H1 (cell line): ENCODE measurements around the gene SMIM20. TPM values are rescaled to one million over a fixed set of nuclear protein-coding genes. Genes with fewer than 3 reads are reported as not detected.

ENCODE experiments used
- CTCF ChIA-PET: fragments of 300-600 bp; sonication (Branson Sonifier 250); formaldehyde crosslinking; loops from one replicate; lab custom pipeline; 2021; ENCODE audit not compliant: partially characterized antibody; lab: Charles Lee
- POLR2A ChIA-PET: fragments of 300-600 bp; sonication (Branson Sonifier 250); formaldehyde crosslinking; loops from one replicate; lab custom pipeline; 2021; ENCODE audit warnings: inconsistent platforms; ENCODE audit not compliant: partially characterized antibody; lab: Charles Lee
- DNase-seq, 2 experiments: peaks; one replicate each; pipeline versions ENCODE4 v3.0.0 to v3.0.0-alpha.2; 2010 to 2022; ENCODE audit warnings: low spot score in 2 of 2, low read depth in 1 of 2, mixed read lengths in 1 of 2
- FAIRE-seq: peaks from 2 replicates; lab custom pipeline; 2011; peaks lifted over from hg19 to GRCh38; lab: Jason Lieb, UNC
- H2AFZ ChIP-seq: 2 replicates; pipeline ENCODE4 v1.8.1; 2012; ENCODE audit warnings: low read length, inconsistent platforms
- H2AK5ac ChIP-seq: 2 replicates; pipeline ENCODE4 v1.6.1; 2013; ENCODE audit warnings: low read depth, low read length
- H2BK120ac ChIP-seq: replicated peaks from 2 replicates; pipeline ENCODE3; 2013; ENCODE audit warnings: low read depth, low read length, inconsistent platforms
- H2BK12ac ChIP-seq: 2 replicates; pipeline ENCODE4 v1.6.1; 2013; ENCODE audit warnings: low read depth, low read length
- H2BK15ac ChIP-seq: 2 replicates; pipeline ENCODE4 v1.6.1; 2013; ENCODE audit warnings: low read length
- H2BK20ac ChIP-seq: 2 replicates; pipeline ENCODE4 v1.6.1; 2013; ENCODE audit warnings: low read length
- H2BK5ac ChIP-seq: 2 replicates; pipeline ENCODE4 v1.6.1; 2013; ENCODE audit warnings: low read depth, low read length
- H3K14ac ChIP-seq: 2 replicates; pipeline ENCODE4 v1.6.1; 2013; ENCODE audit warnings: inconsistent platforms; ENCODE audit not compliant: insufficient read length
- H3K18ac ChIP-seq: 2 replicates; pipeline ENCODE4 v1.6.1; 2013; ENCODE audit warnings: low read length; ENCODE audit errors: extremely low read depth
- H3K23ac ChIP-seq: 2 replicates; pipeline ENCODE4 v1.6.1; 2013; ENCODE audit warnings: inconsistent platforms; ENCODE audit not compliant: insufficient read length
- H3K23me2 ChIP-seq: 2 replicates; pipeline ENCODE4 v1.6.1; 2013; ENCODE audit warnings: low read depth, low read length
- H3K27ac ChIP-seq: 2 replicates; pipeline ENCODE4 v1.6.1; 2011; ENCODE audit warnings: low read depth, low read length, inconsistent platforms
- H3K27me3 ChIP-seq, 4 experiments: replicated peaks in 1 of 4; 1 replicate in 1 of 4; 2 replicates in 3 of 4; pipeline versions ENCODE4 v1.6.1 to v1.8.1; 2011 to 2013; ENCODE audit warnings: low read length in 3 of 4, mild to moderate bottlenecking in 3 of 4, inconsistent platforms in 2 of 4, mixed read lengths in 2 of 4, moderate library complexity in 1 of 4; ENCODE audit not compliant: control insufficient read depth in 3 of 4, insufficient read depth in 3 of 4; ENCODE audit errors: extremely low read depth in 1 of 4
- H3K36me3 ChIP-seq, 4 experiments: 2 replicates each; pipeline versions ENCODE4 v1.6.1 to v1.8.1; 2011 to 2013; ENCODE audit warnings: mild to moderate bottlenecking in 4 of 4, low read length in 3 of 4, moderate library complexity in 2 of 4, control low read depth in 1 of 4, inconsistent platforms in 1 of 4; ENCODE audit not compliant: insufficient read depth in 4 of 4, control insufficient read depth in 2 of 4
- H3K4ac ChIP-seq: replicated peaks from 2 replicates; pipeline ENCODE3; 2013; ENCODE audit warnings: low read length, low read depth, mixed read lengths, inconsistent platforms; ENCODE audit not compliant: insufficient read length
- H3K4me1 ChIP-seq, 4 experiments: replicated peaks in 1 of 4; 1 replicate in 1 of 4; 2 replicates in 3 of 4; pipeline versions ENCODE4 v1.6.1 to v1.8.1; 2011 to 2013; ENCODE audit warnings: low read length in 3 of 4, inconsistent platforms in 2 of 4, mixed read lengths in 1 of 4; ENCODE audit not compliant: insufficient read depth in 4 of 4, control insufficient read depth in 3 of 4
- H3K4me2 ChIP-seq, 2 experiments: 2 replicates each; pipeline versions ENCODE4 v1.6.1 to v1.8.1; 2011 to 2013; ENCODE audit warnings: low read depth in 2 of 2, low read length in 2 of 2, control low read depth in 1 of 2, inconsistent platforms in 1 of 2, mild to moderate bottlenecking in 1 of 2; ENCODE audit not compliant: insufficient read depth in 1 of 2
- H3K4me3 ChIP-seq, 4 experiments: fragments of 200-600, 300-600 bp in 1 of 4; sonication (generic), shearing (Covaris generic), sonication (Bioruptor Twin) in 1 of 4; 2 replicates each; pipeline versions ENCODE4 v1.5.1 to v1.8.1; 2011 to 2016; ENCODE audit warnings: low read length in 4 of 4, low read depth in 3 of 4, control low read depth in 2 of 4, inconsistent platforms in 2 of 4, mild to moderate bottlenecking in 2 of 4, mixed read lengths in 1 of 4, moderate library complexity in 1 of 4; ENCODE audit not compliant: insufficient read depth in 2 of 4; ENCODE audit errors: extremely low read depth in 1 of 4
- H3K56ac ChIP-seq: replicated peaks from 2 replicates; pipeline ENCODE3; 2013; ENCODE audit warnings: low read depth, mild to moderate bottlenecking, mixed read lengths, low read length, inconsistent platforms; ENCODE audit not compliant: insufficient read length
- H3K79me1 ChIP-seq: 2 replicates; pipeline ENCODE4 v1.6.1; 2013; ENCODE audit warnings: low read depth, low read length, control low read depth
- H3K79me2 ChIP-seq, 2 experiments: 2 replicates each; pipeline versions ENCODE4 v1.6.1 to v1.8.1; 2012 to 2013; ENCODE audit warnings: low read length in 2 of 2, mild to moderate bottlenecking in 2 of 2, inconsistent platforms in 1 of 2; ENCODE audit not compliant: insufficient read depth in 2 of 2, control insufficient read depth in 1 of 2
- H3K9ac ChIP-seq, 4 experiments: replicated peaks in 1 of 4; 1 replicate in 1 of 4; 2 replicates in 3 of 4; pipeline versions ENCODE4 v1.6.1 to v1.8.1; 2011 to 2013; ENCODE audit warnings: low read depth in 3 of 4, low read length in 3 of 4, control low read depth in 2 of 4, mild to moderate bottlenecking in 2 of 4, moderate library complexity in 2 of 4, inconsistent platforms in 1 of 4; ENCODE audit errors: extremely low read depth in 1 of 4
- H3K9me3 ChIP-seq, 2 experiments: 2 replicates each; pipeline versions ENCODE4 v1.6.1 to v1.8.1; 2012 to 2013; ENCODE audit warnings: mild to moderate bottlenecking in 2 of 2, moderate library complexity in 2 of 2, control low read depth in 1 of 2, inconsistent platforms in 1 of 2, low read depth in 1 of 2, low read length in 1 of 2, mixed read lengths in 1 of 2; ENCODE audit not compliant: insufficient read depth in 2 of 2
- H4K20me1 ChIP-seq, 2 experiments: replicated peaks in 1 of 2; 2 replicates each; pipeline versions ENCODE3 to v1.8.1; 2011 to 2013; ENCODE audit warnings: inconsistent platforms in 2 of 2, low read length in 2 of 2, mild to moderate bottlenecking in 1 of 2; ENCODE audit not compliant: insufficient read depth in 2 of 2, control insufficient read depth in 1 of 2
- H4K5ac ChIP-seq: 2 replicates; pipeline ENCODE4 v1.6.1; 2013; ENCODE audit warnings: low read length, low read depth, mixed read lengths, inconsistent platforms; ENCODE audit not compliant: insufficient read length
- H4K8ac ChIP-seq: 2 replicates; pipeline ENCODE4 v1.8.0; 2013; ENCODE audit warnings: mild to moderate bottlenecking, moderate library complexity, low read length, inconsistent platforms; ENCODE audit not compliant: insufficient read depth; ENCODE audit errors: extremely low read depth
- H4K91ac ChIP-seq: replicated peaks from 2 replicates; pipeline ENCODE3; 2013; ENCODE audit warnings: low read length, mixed read lengths, inconsistent platforms; ENCODE audit not compliant: insufficient read length
- ASH2L ChIP-seq: fragments of 200-600, 300-600 bp; sonication (generic); IDR thresholded peaks from one replicate; pipeline ENCODE4 v1.7.1; 2017; ENCODE audit warnings: low read length
- CEBPB ChIP-seq: IDR thresholded peaks from 2 replicates; pipeline ENCODE4 v1.6.1; 2012; ENCODE audit warnings: low read depth, low read length
- EGR1 ChIP-seq: IDR thresholded peaks from 2 replicates; pipeline ENCODE4 v1.6.1; 2011; ENCODE audit warnings: low read depth, low read length, borderline replicate concordance
- SIRT6 ChIP-seq: IDR thresholded peaks from one replicate; pipeline ENCODE4 v1.7.1; 2012; ENCODE audit warnings: low read length, inconsistent platforms
- WGBS, 2 experiments: shearing (Covaris generic) in 1 of 2; methylation state at CpG; one replicate each; pipeline versions ENCODE4 v1.1.6 to v1.1.7; 2013 to 2015; ENCODE audit warnings: low lambda C conversion rate in 2 of 2, mixed read lengths in 2 of 2, inconsistent platforms in 1 of 2, low coverage in 1 of 2, missing lambda C conversion rate in 1 of 2; ENCODE audit not compliant: insufficient replicate concordance in 2 of 2, insufficient coverage in 1 of 2, insufficient read length in 1 of 2; ENCODE audit errors: extremely low coverage in 1 of 2, missing lambda C conversion rate in 1 of 2; 5-methylcytosine and 5-hydroxymethylcytosine counted together
- polyA plus RNA-seq, 7 experiments: library from polyadenylated mRNA; depleted of rRNA in 3 of 7; stranded (reverse) in 5 of 7; unstranded in 2 of 7; fragments of >200 nt in 5 of 7; fragments of 200-250 nt in 2 of 7; gene quantifications; 1 replicate in 5 of 7; 2 replicates in 1 of 7; 4 replicates in 1 of 7; pipeline versions ENCODE4 v1.2.1 to v1.2.3, GENCODE V29; 2011 to 2013; ENCODE audit warnings: missing spikeins in 2 of 7, mixed read lengths in 2 of 7
- total RNA-seq: library from RNA; stranded (reverse); fragmentation: NEBNext Ultra II Directional; extraction: Animal tissue kit (Norgen Biotek cat#: 25700); gene quantifications from 2 replicates; pipeline ENCODE4 v1.2.1, GENCODE V29; 2021
- TF ChIP-seq, protein P1 (sequence below): IDR thresholded peaks from 2 replicates; pipeline ENCODE4 v1.6.1; 2011; ENCODE audit warnings: low read length, improper control_type of control experiment

SMIM20 gene
- total and polyA plus RNA-seq, 2 of the 8 experiments (the other 6 are each of a cell fraction or from before 2014, with no cell fraction given): 21.9 to 36.9 TPM

GRCh38 chr4:25867781-25868294 is 46.2 kb upstream of the SMIM20 start:
- Histone ChIP-seq H3K4me1 (peaks cover 0 to 8% (median 4%) of the 10 kb centered on the region in 4 experiments; a peak in 4 of 7 replicates), H3K56ac (no peak overlapping the region), H2BK15ac (no peak overlapping the region), H4K5ac (no peak overlapping the region), H3K27ac (no peak overlapping the region), H3K27me3 (peaks cover 0 to 10% (median 0%) of the 10 kb centered on the region in 4 experiments; a peak in 2 of 7 replicates), H4K91ac (no peak overlapping the region), H4K8ac (no peak overlapping the region), H3K9me3 (no peaks in the 10 kb centered on the region), H2AK5ac (peak overlapping the region; percentile 26; the same call in 1 of the 2 replicates), H3K79me2 (no peaks in the 10 kb centered on the region), H2AFZ (no peak overlapping the region), H4K20me1 (no peaks in the 10 kb centered on the region), H2BK20ac (no peak overlapping the region), H3K4me2 (no peak overlapping the region), H3K4ac (peak overlapping the region; percentile 48), H3K14ac (no peak overlapping the region), H2BK12ac (no peak overlapping the region), H3K4me3 (no peak overlapping the region), H3K18ac (no peak overlapping the region), H3K23me2 (peaks cover 6% of the 10 kb centered on the region; the same call in 1 of the 2 replicates), H2BK5ac (no peak overlapping the region), H3K79me1 (no peaks in the 10 kb centered on the region; the same call in 1 of the 2 replicates), H2BK120ac (no peak overlapping the region), H3K9ac (no peak overlapping the region), H3K36me3 (no peaks in the 10 kb centered on the region), H3K23ac (no peak overlapping the region)
- TF ChIP-seq SIRT6: no peak
- TF ChIP-seq, protein P1, sequence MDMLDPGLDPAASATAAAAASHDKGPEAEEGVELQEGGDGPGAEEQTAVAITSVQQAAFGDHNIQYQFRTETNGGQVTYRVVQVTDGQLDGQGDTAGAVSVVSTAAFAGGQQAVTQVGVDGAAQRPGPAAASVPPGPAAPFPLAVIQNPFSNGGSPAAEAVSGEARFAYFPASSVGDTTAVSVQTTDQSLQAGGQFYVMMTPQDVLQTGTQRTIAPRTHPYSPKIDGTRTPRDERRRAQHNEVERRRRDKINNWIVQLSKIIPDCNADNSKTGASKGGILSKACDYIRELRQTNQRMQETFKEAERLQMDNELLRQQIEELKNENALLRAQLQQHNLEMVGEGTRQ: no peak
- TF ChIP-seq CEBPB: no peak
- TF ChIP-seq ASH2L: no peak
- TF ChIP-seq EGR1: no peak
- DNase-seq (no peak), FAIRE-seq (no peak)
- ChIA-PET CTCF (interaction anchor here (0.7 to 1.3 kb wide), 4 partner anchors 9 to 592 kb away, joined by 3 read pairs; no protein-coding TSS in a partner anchor), POLR2A (interaction anchor here (0.6 to 1.1 kb wide), 3 partner anchors 27 to 445 kb away, joined by 3 to 4 read pairs (median 4); no protein-coding TSS in a partner anchor)
- 82% methylated on average over 6 of the region's 6 CpGs; no CpG with 5 or more reads in 1 of the 2 experiments for WGBS, 2 experiments
